Cardiac muscle cell (in vitro differentiated cells and primary cell): ENCODE data around the gene KCNMA1. TPM values are rescaled to one million over a fixed set of nuclear protein-coding genes. Genes with fewer than 3 reads are reported as not detected.

Experiments used
- DNase-seq, 2 donors: peaks; one replicate each; pipeline versions ENCODE4 v3.0.0 to v3.0.0-alpha.2; 2010 to 2017; ENCODE audit warnings: low read depth in 1 of 2, low spot score in 1 of 2
- H3K27ac ChIP-seq: fragments of 200-600 bp; sonication (generic); 2 replicates; pipeline ENCODE4 v1.5.1; 2016
- H3K27me3 ChIP-seq: fragments of 200-600 bp; sonication (generic); 2 replicates; pipeline ENCODE4 v1.6.0; 2016; ENCODE audit warnings: control low read depth
- H3K36me3 ChIP-seq: fragments of 200-600 bp; sonication (generic); 2 replicates; pipeline ENCODE4 v1.5.1; 2016; ENCODE audit warnings: control low read depth
- H3K4me1 ChIP-seq: fragments of 200-600 bp; sonication (generic); 2 replicates; pipeline ENCODE4 v1.8.1; 2017; ENCODE audit warnings: low read depth, mild to moderate bottlenecking, mixed run types
- H3K4me3 ChIP-seq: fragments of 200-600 bp; sonication (generic); 2 replicates; pipeline ENCODE4 v1.5.1; 2016; ENCODE audit warnings: mild to moderate bottlenecking
- H3K9me3 ChIP-seq: fragments of 200-600 bp; sonication (generic); 2 replicates; pipeline ENCODE4 v1.5.1; 2017; ENCODE audit warnings: low read depth, mild to moderate bottlenecking, control low read depth
- CTCF ChIP-seq: IDR thresholded peaks from 2 replicates; pipeline ENCODE4 v1.5.1; 2012; ENCODE audit warnings: low read depth, mild to moderate bottlenecking, low read length
- polyA plus RNA-seq: library from polyadenylated mRNA; unstranded; fragments of >200 nt; fragmentation: Nextera tagmentation; extraction: Ambion mirVana; gene quantifications from 2 replicates; pipeline ENCODE4 v1.2.1, GENCODE V29; 2016
- total RNA-seq: library from RNA; depleted of rRNA; stranded (reverse); fragments of >200 nt; gene quantifications from 2 replicates; pipeline ENCODE4 v1.2.3, GENCODE V29; 2016

KCNMA1 gene
- total and polyA plus RNA-seq, 2 experiments from 2014 or later: 1.8 to 1.9 TPM

- H3K27me3 ChIP-seq: peaks cover 3% of the 10 kb centered on the region
- DNase-seq: peak in 1 of 2 donors; percentile 27
- no peak for TF ChIP-seq CTCF
- H3K9me3 ChIP-seq: no peaks in the 10 kb centered on the region
- H3K27ac ChIP-seq: no peak overlapping the region
- H3K4me3 ChIP-seq: no peak overlapping the region
- peaks cover 43% of the 10 kb centered on the region for H3K4me1 ChIP-seq
- no peaks in the 10 kb centered on the region for H3K36me3 ChIP-seq
These were observed 343.8 kb downstream of the KCNMA1 start for GRCh38 chr10:77293773-77294172.

GRCh38 chr10:77293347-77293746 lies 344.3 kb downstream of the KCNMA1 start:
- no peak for DNase-seq
- Histone ChIP-seq H3K4me3 (no peak overlapping the region), H3K9me3 (no peaks in the 10 kb centered on the region), H3K27me3 (peaks cover 3% of the 10 kb centered on the region), H3K36me3 (no peaks in the 10 kb centered on the region), H3K27ac (no peak overlapping the region), H3K4me1 (peaks cover 47% of the 10 kb centered on the region)
- TF ChIP-seq CTCF: no peak

- no peak overlapping the region for H3K27ac ChIP-seq
- peaks cover 3% of the 10 kb centered on the region for H3K27me3 ChIP-seq
- H3K36me3 ChIP-seq: no peaks in the 10 kb centered on the region
These were observed 345.8 kb downstream of the KCNMA1 start for GRCh38 chr10:77291596-77292505.

GRCh38 chr10:77290528-77291155 lies 347.0 kb downstream of the KCNMA1 start:
- Histone ChIP-seq H3K36me3 (no peaks in the 10 kb centered on the region), H3K4me1 (peaks cover 59% of the 10 kb centered on the region), H3K27ac (no peak overlapping the region), H3K9me3 (no peaks in the 10 kb centered on the region), H3K4me3 (no peak overlapping the region), H3K27me3 (peaks cover 5% of the 10 kb centered on the region)
- DNase-seq: peak in 1 of 2 donors; percentile 64
- TF ChIP-seq CTCF: no peak

More at GRCh38 chr10:77291596-77292505, 345.8 kb downstream of the KCNMA1 start:
- Histone ChIP-seq H3K9me3 (no peaks in the 10 kb centered on the region), H3K4me1 (peaks cover 59% of the 10 kb centered on the region), H3K4me3 (no peak overlapping the region)
- no peak for DNase-seq
- TF ChIP-seq CTCF: no peak

GRCh38 chr10:77289790-77290189 lies 347.8 kb downstream of the KCNMA1 start:
- no peak overlapping the region for H3K4me3 ChIP-seq
- TF ChIP-seq CTCF: no peak
- H3K36me3 ChIP-seq: no peaks in the 10 kb centered on the region
- peaks cover 13% of the 10 kb centered on the region for H3K27me3 ChIP-seq
- H3K4me1 ChIP-seq: peaks cover 62% of the 10 kb centered on the region
- no peak overlapping the region for H3K27ac ChIP-seq
- DNase-seq: peak; percentile 51 to 60
- H3K9me3 ChIP-seq: no peaks in the 10 kb centered on the region
